ENCODE results near the gene MAP7D2.

GRCh38 chrX:20144491-20144890, 27.8 kb upstream of the MAP7D2 start:
- TF ChIP-seq ZKSCAN1 (IDR thresholded peaks at IDR 0.05; ENCODE audit: low read length): no peak
- TF ChIP-seq POLR2A (IDR thresholded peaks at IDR 0.05; ENCODE audit: insufficient read depth in 1 of 2, low read depth in 2 of 2, low read length in 2 of 2): no peak

Data from HepG2 (cell line).